HL-60/S4 treated with retinoic acid at 250 ng/mL for 4 days and 3 days (cell line): ENCODE measurements around the gene YTHDF1.

Source experiments
- in situ Hi-C: fragments of 300-500 bp; cut with MboI; formaldehyde crosslinking; loops from 2 replicates; pipeline ENCODE4 v1.7.0; 2022; ENCODE audit warnings: low sequenced_read_pairs

The YTHDF1 gene

GRCh38 chr20:63248835-63249591 is 33.1 kb upstream of the YTHDF1 start:
- in situ Hi-C loops, result no loop called here

- in situ Hi-C loops, result no loop called here
Observed at GRCh38 chr20:63247671-63248228, 31.8 kb upstream of the YTHDF1 start.

GRCh38 chr20:63246490-63247288 is 30.8 kb upstream of the YTHDF1 start:
- in situ Hi-C loops, result no loop called here

GRCh38 chr20:63244468-63244867 is 28.5 kb upstream of the YTHDF1 start:
- in situ Hi-C loops, result no loop called here

GRCh38 chr20:63243604-63244247 is 27.8 kb upstream of the YTHDF1 start:
- in situ Hi-C loops, result no loop called here

- in situ Hi-C loops, result no loop called here
Observed at GRCh38 chr20:63242736-63243135, 26.8 kb upstream of the YTHDF1 start.

GRCh38 chr20:63241272-63241671 is 25.3 kb upstream of the YTHDF1 start:
- in situ Hi-C loops, result no loop called here

GRCh38 chr20:63240004-63240403 is 24.1 kb upstream of the YTHDF1 start:
- in situ Hi-C loops, result no loop called here

GRCh38 chr20:63239431-63239830 is 23.5 kb upstream of the YTHDF1 start:
- in situ Hi-C loops, result no loop called here

GRCh38 chr20:63238514-63239125 is 22.7 kb upstream of the YTHDF1 start:
- in situ Hi-C loops, result no loop called here

- in situ Hi-C loops, result no loop called here
Observed at GRCh38 chr20:63238031-63238430, 22.1 kb upstream of the YTHDF1 start.

- in situ Hi-C loops, result no loop called here
Observed at GRCh38 chr20:63236116-63236837, 20.3 kb upstream of the YTHDF1 start.

GRCh38 chr20:63235399-63235983 is 19.6 kb upstream of the YTHDF1 start, which contains the start of gene BIRC7:
BIRC7 (plus strand) TSS chr20:63235905; CDS start chr20:63236097, 192 bp downstream.
- in situ Hi-C loops, result no loop called here

- in situ Hi-C loops, result no loop called here
Observed at GRCh38 chr20:63234693-63235398, 18.9 kb upstream of the YTHDF1 start.

GRCh38 chr20:63233924-63234323 is 18.0 kb upstream of the YTHDF1 start:
- in situ Hi-C loops, result no loop called here

GRCh38 chr20:63233061-63233344 is 17.1 kb upstream of the YTHDF1 start:
- in situ Hi-C loops, result no loop called here

GRCh38 chr20:63232235-63233060 is 16.5 kb upstream of the YTHDF1 start:
- in situ Hi-C loops, result no loop called here

GRCh38 chr20:63230800-63231268 is 14.9 kb upstream of the YTHDF1 start:
- in situ Hi-C loops, result no loop called here
